SJSA1 (cell line): ENCODE results near the gene DIP2C. TPM values are rescaled to one million over a fixed set of nuclear protein-coding genes. Genes with fewer than 3 reads are reported as not detected.
"Not testable (repeated sequence)": the region's sequence is repeated elsewhere in the genome, so short reads cannot be mapped to it uniquely, and the experiment has no call there.

Source experiments
- DNase-seq, 2 experiments: peaks; one replicate each; pipeline ENCODE4 v3.0.0-alpha.2; 2015 to 2020; ENCODE audit warnings: low spot score in 2 of 2, low read depth in 1 of 2
- H3K27ac ChIP-seq: fragments of 250-450 bp; sonication (Bioruptor Pico); 2 replicates; pipeline ENCODE4 v1.5.1; 2020; ENCODE audit warnings: mild to moderate bottlenecking, moderate library complexity
- H3K27me3 ChIP-seq: fragments of 250-450 bp; sonication (Bioruptor Pico); replicated peaks from 2 replicates; pipeline ENCODE4 v1.5.1; 2020; ENCODE audit warnings: mild to moderate bottlenecking, moderate library complexity
- H3K36me3 ChIP-seq: fragments of 250-450 bp; sonication (Bioruptor Pico); 2 replicates; pipeline ENCODE4 v1.5.1; 2020; ENCODE audit warnings: mild to moderate bottlenecking
- H3K4me1 ChIP-seq: fragments of 250-450 bp; sonication (Bioruptor Pico); replicated peaks from 2 replicates; pipeline ENCODE4 v1.6.1; 2021; ENCODE audit warnings: mild to moderate bottlenecking
- H3K4me3 ChIP-seq: fragments of 250-450 bp; sonication (Bioruptor Pico); 2 replicates; pipeline ENCODE4 v1.5.1; 2020; ENCODE audit warnings: mild to moderate bottlenecking
- H3K9me3 ChIP-seq: fragments of 250-450 bp; sonication (Bioruptor Pico); replicated peaks from 2 replicates; pipeline ENCODE4 v1.5.1; 2020; ENCODE audit warnings: mild to moderate bottlenecking
- total RNA-seq: library from RNA; depleted of rRNA; stranded (reverse); fragments of >200 nt; shearing (Covaris generic); gene quantifications from 2 replicates; pipeline ENCODE4 v1.2.3, GENCODE V29; 2014

The DIP2C gene
- total RNA-seq, 1 experiment from 2014 or later: 17.5 TPM

- no peak for DNase-seq
- H3K27ac ChIP-seq: no peak overlapping the region
- no peaks in the 10 kb centered on the region for H3K27me3 ChIP-seq
- 0 out of 2 replicates have a peak, but pooled peaks cover 2% of the 10 kb centered on the region for H3K4me1 ChIP-seq
- H3K9me3 ChIP-seq: no peaks in the 10 kb centered on the region
- H3K36me3 ChIP-seq: 0 out of 2 replicates have a peak, but pooled peaks cover 8% of the 10 kb centered on the region
- no peak overlapping the region for H3K4me3 ChIP-seq
Observed at GRCh38 chr10:541750-542371, 147.6 kb downstream of the DIP2C start.

DNA sequence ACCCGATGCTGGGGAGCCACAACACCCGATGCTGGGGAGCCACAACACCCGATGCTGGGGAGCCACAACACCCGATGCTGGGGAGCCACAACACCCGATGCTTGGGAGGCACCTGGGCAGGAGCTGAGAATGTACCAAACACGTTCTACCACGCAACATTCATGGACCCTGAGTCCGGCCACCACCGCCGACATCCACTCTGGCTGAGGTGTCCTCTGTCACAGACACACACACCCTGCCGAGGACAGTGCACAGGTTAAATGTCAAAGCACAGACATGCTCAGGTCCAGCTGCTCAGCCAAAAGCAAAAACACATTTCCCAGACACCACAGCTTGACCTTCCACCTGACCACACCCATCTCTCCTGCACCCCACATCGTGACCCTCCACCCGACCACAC, 148.4 kb downstream of the DIP2C start:
- H3K9me3 ChIP-seq: no peaks in the 10 kb centered on the region
- no peak overlapping the region for H3K4me3 ChIP-seq
- no peak overlapping the region for H3K27ac ChIP-seq
- H3K27me3 ChIP-seq: no peaks in the 10 kb centered on the region
- 0 out of 2 replicates have a peak, but pooled peaks cover 8% of the 10 kb centered on the region for H3K36me3 ChIP-seq
- DNase-seq: no peak
- 0 out of 2 replicates have a peak, but pooled peaks cover 4% of the 10 kb centered on the region for H3K4me1 ChIP-seq

DNA sequence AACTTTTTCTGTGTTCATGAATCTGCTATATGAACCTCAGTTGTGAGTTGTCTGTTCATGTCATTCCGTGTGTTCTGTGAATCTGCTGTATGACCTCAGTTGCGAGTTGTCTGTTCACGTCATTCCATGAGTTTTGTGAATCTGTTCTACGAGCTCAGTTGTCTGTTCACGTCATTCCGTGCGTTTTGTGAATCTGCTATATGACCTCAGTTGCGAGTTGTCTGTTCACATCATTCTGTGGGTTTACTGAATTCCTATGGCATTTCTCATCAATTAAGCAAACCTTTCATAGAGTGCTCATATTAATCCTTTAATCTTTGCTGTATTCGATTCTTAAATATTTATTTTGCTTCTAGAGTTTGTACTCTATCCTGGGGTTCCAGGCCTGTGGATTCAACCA, 150.6 kb downstream of the DIP2C start:
- H3K9me3 ChIP-seq: no peaks in the 10 kb centered on the region
- H3K4me3 ChIP-seq: no peak overlapping the region
- 0 out of 2 replicates have a peak, but pooled peaks cover 4% of the 10 kb centered on the region for H3K4me1 ChIP-seq
- no peak for DNase-seq
- H3K27me3 ChIP-seq: no peaks in the 10 kb centered on the region
- H3K27ac ChIP-seq: no peak overlapping the region
- H3K36me3 ChIP-seq: 0 out of 2 replicates have a peak, but pooled peaks cover 1% of the 10 kb centered on the region

- no peak for DNase-seq
- Histone ChIP-seq H3K4me1 (0 out of 2 replicates have a peak, but pooled peaks cover 4% of the 10 kb centered on the region), H3K4me3 (no peak overlapping the region), H3K36me3 (no peaks in the 10 kb centered on the region), H3K9me3 (no peaks in the 10 kb centered on the region), H3K27ac (no peak overlapping the region), H3K27me3 (no peaks in the 10 kb centered on the region)
Observed at GRCh38 chr10:536935-537334, 152.5 kb downstream of the DIP2C start.

GRCh38 chr10:536371-536925, 153.0 kb downstream of the DIP2C start:
- H3K36me3 ChIP-seq: no peaks in the 10 kb centered on the region
- no peaks in the 10 kb centered on the region for H3K9me3 ChIP-seq
- no peak for DNase-seq
- no peak overlapping the region for H3K27ac ChIP-seq
- H3K4me3 ChIP-seq: no peak overlapping the region
- 0 out of 2 replicates have a peak, but pooled peaks cover 4% of the 10 kb centered on the region for H3K4me1 ChIP-seq
- H3K27me3 ChIP-seq: no peaks in the 10 kb centered on the region

DNA sequence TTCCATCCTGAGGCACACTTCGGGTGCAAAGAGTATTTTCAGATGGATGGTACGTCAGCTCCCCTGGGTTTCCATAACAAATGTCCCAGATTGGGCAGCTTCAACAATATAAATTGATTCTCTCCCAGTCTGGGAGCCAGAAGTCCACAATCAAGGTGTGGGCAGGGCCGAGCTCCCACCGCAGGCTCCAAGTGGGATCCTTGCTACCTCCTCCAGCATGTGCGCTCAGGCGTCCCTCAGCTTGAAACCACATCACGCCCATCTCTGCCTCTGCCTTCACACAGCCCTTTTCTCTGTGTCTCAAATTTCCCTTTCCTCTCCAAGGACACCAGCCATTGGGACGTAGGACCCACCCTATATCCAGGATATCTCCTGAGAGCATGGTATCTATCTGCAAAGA, 153.5 kb downstream of the DIP2C start:
- Histone ChIP-seq H3K9me3 (no peaks in the 10 kb centered on the region), H3K4me1 (0 out of 2 replicates have a peak, but pooled peaks cover 4% of the 10 kb centered on the region), H3K36me3 (no peaks in the 10 kb centered on the region), H3K27ac (no peak overlapping the region), H3K4me3 (no peak overlapping the region), H3K27me3 (no peaks in the 10 kb centered on the region)
- no peak for DNase-seq

GRCh38 chr10:535051-535450, 154.4 kb downstream of the DIP2C start:
- no peak overlapping the region for H3K4me3 ChIP-seq
- no peaks in the 10 kb centered on the region for H3K27me3 ChIP-seq
- H3K9me3 ChIP-seq: no peaks in the 10 kb centered on the region
- no peaks in the 10 kb centered on the region for H3K36me3 ChIP-seq
- DNase-seq: no peak
- H3K4me1 ChIP-seq: 0 out of 2 replicates have a peak, but pooled peaks cover 4% of the 10 kb centered on the region
- no peak overlapping the region for H3K27ac ChIP-seq

DNA sequence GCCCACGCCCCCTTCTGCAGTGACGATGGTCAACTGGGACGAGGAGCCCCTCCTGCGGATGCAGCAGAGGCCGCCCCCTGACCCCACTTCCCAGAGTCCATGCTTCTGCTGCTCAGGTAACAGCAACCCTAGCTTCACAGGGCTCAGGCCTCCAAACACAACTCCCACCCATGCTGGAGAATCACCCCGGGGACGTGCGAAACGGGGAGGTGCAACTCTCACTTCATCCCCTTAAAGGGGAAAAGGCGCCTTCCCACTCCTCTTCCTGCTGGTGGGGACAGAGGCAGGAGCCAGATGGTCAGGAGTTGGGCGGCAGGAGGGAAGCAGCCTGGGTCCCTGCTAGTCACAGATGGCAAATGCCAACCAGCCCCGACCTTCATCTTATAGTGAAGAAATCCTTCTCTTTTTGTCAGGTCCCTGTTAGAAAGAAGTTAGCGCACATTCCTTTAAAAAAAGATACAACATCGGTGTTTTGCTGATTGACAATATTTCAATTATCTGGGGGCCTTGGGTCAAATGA, 155.4 kb downstream of the DIP2C start:
- Histone ChIP-seq H3K4me3 (no peak overlapping the region), H3K27ac (no peak overlapping the region), H3K4me1 (0 out of 2 replicates have a peak, but pooled peaks cover 4% of the 10 kb centered on the region), H3K27me3 (no peaks in the 10 kb centered on the region), H3K36me3 (no peaks in the 10 kb centered on the region), H3K9me3 (no peaks in the 10 kb centered on the region)
- no peak for DNase-seq

DNA sequence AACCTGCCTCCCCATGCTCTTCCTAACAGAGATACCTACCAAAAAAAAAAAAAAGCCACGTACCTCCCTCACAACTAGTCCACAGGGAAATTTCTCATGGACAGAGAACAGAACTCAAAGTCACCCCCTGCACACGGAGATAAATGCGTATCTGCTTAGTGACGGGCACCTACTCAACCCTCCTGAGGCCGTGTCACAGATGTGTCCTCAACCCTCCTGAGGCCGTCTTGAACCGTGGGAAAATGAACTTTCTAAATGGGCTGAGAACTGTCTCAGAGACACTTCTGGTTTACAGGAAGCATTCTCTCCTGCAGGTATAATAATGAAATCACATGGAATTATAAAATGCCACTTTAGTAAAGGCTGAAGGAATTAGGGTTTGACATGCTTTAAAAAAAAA, 155.9 kb downstream of the DIP2C start:
- Histone ChIP-seq H3K27ac (no peak overlapping the region), H3K27me3 (no peaks in the 10 kb centered on the region), H3K36me3 (peaks cover under 1% of the 10 kb centered on the region; the same call in 1 of the 2 replicates), H3K4me1 (0 out of 2 replicates have a peak, but pooled peaks cover 6% of the 10 kb centered on the region), H3K4me3 (no peak overlapping the region), H3K9me3 (no peaks in the 10 kb centered on the region)
- no peak for DNase-seq

DNA sequence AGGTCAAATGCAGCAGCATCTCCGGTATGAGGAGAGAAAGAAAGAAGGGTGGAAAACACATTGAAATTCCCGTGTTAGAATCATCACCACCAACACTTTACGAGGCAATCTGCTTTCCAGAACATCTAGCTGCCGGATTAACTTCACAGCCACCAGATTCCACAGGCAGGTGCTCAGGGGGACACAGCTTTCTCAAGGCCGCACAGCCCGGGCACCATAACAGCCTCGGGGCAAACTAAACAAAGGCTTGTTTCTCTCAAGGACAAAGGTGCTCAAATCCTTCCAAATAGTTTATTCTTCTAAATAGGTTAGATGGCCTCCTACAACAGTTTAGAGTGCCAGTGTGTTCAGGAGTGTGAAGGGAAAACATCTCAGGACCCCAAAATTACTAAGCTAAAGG, 156.3 kb downstream of the DIP2C start:
- peaks cover 4% of the 10 kb centered on the region; the same call in 1 of the 2 replicates for H3K36me3 ChIP-seq
- no peaks in the 10 kb centered on the region for H3K27me3 ChIP-seq
- no peak for DNase-seq
- 0 out of 2 replicates have a peak, but pooled peaks cover 7% of the 10 kb centered on the region for H3K4me1 ChIP-seq
- H3K4me3 ChIP-seq: no peak overlapping the region
- no peak overlapping the region for H3K27ac ChIP-seq
- no peaks in the 10 kb centered on the region for H3K9me3 ChIP-seq

DNA sequence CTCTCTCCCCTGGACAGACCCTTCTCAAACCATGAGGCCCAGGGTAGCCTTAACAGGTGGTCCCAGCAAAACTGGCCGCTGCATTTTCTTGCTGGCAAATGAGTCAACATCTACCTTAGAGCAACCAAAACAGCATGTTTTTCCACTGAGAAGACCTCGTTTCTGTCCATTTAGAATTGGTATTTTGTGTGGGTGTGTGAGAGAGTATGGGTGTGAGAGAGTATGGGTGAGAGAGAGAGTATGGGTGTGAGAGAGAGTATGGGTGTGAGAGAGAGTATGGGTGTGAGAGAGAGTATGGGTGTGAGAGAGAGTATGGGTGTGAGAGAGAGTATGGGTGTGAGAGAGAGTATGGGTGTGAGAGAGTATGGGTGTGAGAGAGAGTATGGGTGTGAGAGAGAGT, 157.1 kb downstream of the DIP2C start:
- H3K27me3 ChIP-seq: not testable (repeated sequence)

DNA sequence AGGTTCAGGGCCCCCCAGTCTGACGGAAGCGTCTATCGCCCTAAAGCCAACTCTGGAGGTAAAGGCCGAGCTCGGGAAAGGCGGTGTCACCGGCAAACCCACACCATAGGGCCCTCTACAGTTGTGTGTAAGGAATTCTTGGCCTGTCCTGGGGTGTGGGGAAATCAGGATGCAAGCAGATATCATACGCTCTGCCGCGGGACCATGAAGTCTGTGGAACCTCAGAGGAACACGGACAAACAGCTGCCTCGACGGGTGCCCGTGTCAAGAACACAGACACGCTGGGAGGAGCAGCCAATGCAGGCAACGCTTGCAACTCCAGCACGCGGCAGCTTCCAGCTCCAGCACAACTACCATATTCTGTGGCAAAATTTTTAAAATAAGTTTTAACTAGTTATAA, 157.9 kb downstream of the DIP2C start:
- H3K27me3 ChIP-seq: no peaks in the 10 kb centered on the region
- 0 out of 2 replicates have a peak, but pooled peaks cover 3% of the 10 kb centered on the region for H3K4me1 ChIP-seq
- no peak overlapping the region for H3K4me3 ChIP-seq
- no peak for DNase-seq
- no peak overlapping the region for H3K27ac ChIP-seq
- H3K9me3 ChIP-seq: no peaks in the 10 kb centered on the region
- H3K36me3 ChIP-seq: peaks cover 4% of the 10 kb centered on the region; the same call in 1 of the 2 replicates

More for the DNA sequence above, 157.1 kb downstream of the DIP2C start:
- not testable (repeated sequence) for H3K4me3 ChIP-seq, DNase-seq, H3K36me3 ChIP-seq, H3K27ac ChIP-seq, H3K4me1 ChIP-seq, H3K9me3 ChIP-seq

- Histone ChIP-seq H3K27ac (no peak overlapping the region), H3K27me3 (no peaks in the 10 kb centered on the region), H3K36me3 (peaks cover 4% of the 10 kb centered on the region; the same call in 1 of the 2 replicates), H3K4me1 (0 out of 2 replicates have a peak, but pooled peaks cover 3% of the 10 kb centered on the region), H3K4me3 (no peak overlapping the region), H3K9me3 (no peaks in the 10 kb centered on the region)
- DNase-seq: no peak
Observed at GRCh38 chr10:530717-531116, 158.8 kb downstream of the DIP2C start.
